Glomerular endothelial cell (primary cell): ENCODE measurements around the gene CFAP126. TPM values are rescaled to one million over a fixed set of nuclear protein-coding genes. Genes with fewer than 3 reads are reported as not detected.

Experiments
- total RNA-seq: library from RNA; depleted of rRNA; stranded (reverse); fragments of >200 nt; gene quantifications from 2 replicates; pipeline ENCODE4 v1.2.3, GENCODE V29; 2015

The CFAP126 gene
- total RNA-seq, 1 donor from 2014 or later = not detected

Other genes with a start within 250 kb of the CFAP126 start
- 63.0 and 78.2 TPM in 2 replicates for gene PFDN2, start 249.8 kb downstream of the CFAP126 start, total RNA-seq
- 16.4 and 22.6 TPM in 2 replicates for gene NIT1, start 249.8 kb downstream of the CFAP126 start, total RNA-seq
- 35.5 and 43.8 TPM in 2 replicates for gene DEDD, start 235.2 kb downstream of the CFAP126 start, total RNA-seq
- gene UFC1, start 213.9 kb downstream of the CFAP126 start, total RNA-seq = 58.5 and 107 TPM in 2 replicates
- 9.8 and 13.1 TPM in 2 replicates for gene USP21, start 208.4 kb downstream of the CFAP126 start, total RNA-seq
- 17.2 and 23.5 TPM in 2 replicates for gene PPOX, start 201.4 kb downstream of the CFAP126 start, total RNA-seq
- 38.4 and 43.5 TPM in 2 replicates for gene B4GALT3, start 190.4 kb downstream of the CFAP126 start, total RNA-seq
- gene ADAMTS4, start 168.8 kb downstream of the CFAP126 start, total RNA-seq = 16.6 and 23.8 TPM in 2 replicates
- 113 and 141 TPM in 2 replicates for gene NDUFS2, start 165.5 kb downstream of the CFAP126 start, total RNA-seq
- 1.7 TPM in 1 of 2 replicates, not detected in the other for gene FCER1G, start 152.6 kb downstream of the CFAP126 start, total RNA-seq
- gene APOA2, start 144.2 kb downstream of the CFAP126 start, total RNA-seq = not detected in 2 replicates
- gene TOMM40L, start 141.8 kb downstream of the CFAP126 start, total RNA-seq = 9.7 and 15.0 TPM in 2 replicates
- not detected in 2 replicates for gene NR1I3, start 129.7 kb downstream of the CFAP126 start, total RNA-seq
- gene PCP4L1, start 109.1 kb downstream of the CFAP126 start, total RNA-seq = not detected in 2 replicates
- 3.4 and 4.7 TPM in 2 replicates for gene MPZ, start 57.9 kb downstream of the CFAP126 start, total RNA-seq
- gene SDHC, start 53.5 kb downstream of the CFAP126 start, total RNA-seq = 69.4 and 92.9 TPM in 2 replicates
- gene FCGR2A, start 137.6 kb upstream of the CFAP126 start, total RNA-seq = 1.1 TPM in 1 of 2 replicates, not detected in the other
- gene HSPA6, start 156.7 kb upstream of the CFAP126 start, total RNA-seq = 0.06 TPM in 1 of 2 replicates, not detected in the other
- not detected in 2 replicates for gene FCGR3A, start 181.9 kb upstream of the CFAP126 start, total RNA-seq